ENCODE measurements around the gene LGMN.
"Not testable (repeated sequence)": the region's sequence is repeated elsewhere in the genome, so short reads cannot be mapped to it uniquely, and the experiment has no call there.

Gene LGMN

GRCh38 chr14:92692822-92693226 is 55.6 kb downstream of the LGMN start:
- peak; percentile 33 to 58 for DNase-seq

DNA sequence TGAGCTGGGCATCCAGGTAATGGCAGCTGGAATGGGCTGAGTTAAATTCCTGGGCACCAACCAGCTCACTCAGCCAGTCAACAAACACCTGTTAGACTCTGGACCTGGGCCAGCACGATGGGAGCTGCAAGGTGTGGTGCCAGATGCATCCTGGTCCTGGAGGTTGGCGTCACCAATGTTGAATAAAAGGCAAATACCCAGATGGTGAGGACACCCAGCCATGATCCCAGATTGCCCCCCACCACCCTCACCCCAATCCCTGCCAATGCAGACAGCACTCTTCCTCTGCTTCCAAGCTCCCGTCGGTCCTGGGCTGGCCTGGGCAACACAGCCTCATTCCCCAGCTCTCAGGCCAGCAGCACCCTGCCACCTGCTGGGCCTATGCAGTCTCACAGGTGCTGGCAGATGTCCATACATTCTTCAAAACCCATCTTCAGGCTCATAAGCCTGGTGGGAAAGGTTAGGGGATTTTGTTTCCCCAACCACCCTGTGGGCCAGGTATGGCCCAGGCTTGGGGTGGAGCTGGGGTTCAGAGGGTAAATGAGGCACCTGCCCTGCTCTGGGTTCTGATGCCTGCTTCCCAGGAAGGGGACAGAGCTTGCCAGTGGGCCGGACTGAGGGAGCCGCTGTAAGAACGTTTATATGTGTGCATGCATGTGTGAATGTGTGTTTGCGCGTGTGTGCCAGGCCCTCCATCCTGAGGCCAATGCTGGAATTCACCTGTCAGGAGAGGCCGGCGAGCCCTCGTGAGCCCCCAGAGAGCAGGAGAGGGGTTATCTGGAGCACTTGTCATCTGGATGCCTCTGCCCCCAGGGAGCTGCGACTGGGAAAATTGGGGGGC is 58.0 kb downstream of the LGMN start:
- no peak for DNase-seq

DNA sequence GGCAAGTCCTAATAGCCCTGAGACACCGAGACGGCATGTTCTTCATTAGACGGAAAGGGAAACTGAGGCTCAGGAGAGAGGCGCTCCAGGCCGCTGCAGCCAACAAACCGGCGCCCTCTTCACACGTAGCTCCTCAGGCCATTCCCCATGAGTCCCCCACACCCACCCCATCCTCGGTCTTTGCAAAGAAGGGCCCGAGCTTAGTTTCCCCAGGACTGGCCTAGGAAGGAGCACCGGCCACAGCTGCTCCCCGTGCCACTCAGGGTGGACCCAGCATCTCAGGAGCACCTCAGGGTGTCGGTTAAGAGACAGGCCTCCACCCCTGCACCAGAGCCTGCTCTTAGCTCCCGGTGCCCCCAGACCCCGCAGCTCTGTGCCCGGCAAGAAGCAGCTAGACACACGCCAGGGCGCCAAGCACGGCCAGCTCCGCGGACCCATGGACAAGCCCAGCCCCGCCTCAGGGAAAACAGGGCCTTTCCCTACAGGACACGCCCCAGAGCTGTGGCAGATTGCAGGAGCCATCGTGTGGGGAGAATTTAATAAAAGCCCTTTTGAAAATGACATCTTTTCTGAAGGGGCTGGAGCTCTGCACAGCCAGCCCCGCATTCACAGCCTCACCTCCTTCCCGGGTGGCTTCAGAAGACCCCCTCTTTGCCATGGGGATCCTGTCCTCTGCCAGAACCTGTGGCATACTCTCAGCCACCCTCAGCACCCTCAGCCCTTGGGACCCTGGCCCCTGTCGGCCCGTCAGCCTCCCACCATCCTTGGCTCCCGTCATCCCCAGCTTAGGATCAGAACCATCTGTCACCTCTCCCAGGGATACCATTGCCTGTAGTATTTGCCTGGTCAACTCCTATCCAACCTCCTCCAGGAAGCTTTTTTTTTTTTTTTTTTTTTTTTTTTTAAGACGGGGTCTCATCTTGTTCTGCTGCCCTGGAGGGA is 59.7 kb downstream of the LGMN start:
- DNase-seq = no peak

- peak; percentile 79 to 83 for DNase-seq
Measured at GRCh38 chr14:92687681-92688433, 60.6 kb downstream of the LGMN start.

DNA sequence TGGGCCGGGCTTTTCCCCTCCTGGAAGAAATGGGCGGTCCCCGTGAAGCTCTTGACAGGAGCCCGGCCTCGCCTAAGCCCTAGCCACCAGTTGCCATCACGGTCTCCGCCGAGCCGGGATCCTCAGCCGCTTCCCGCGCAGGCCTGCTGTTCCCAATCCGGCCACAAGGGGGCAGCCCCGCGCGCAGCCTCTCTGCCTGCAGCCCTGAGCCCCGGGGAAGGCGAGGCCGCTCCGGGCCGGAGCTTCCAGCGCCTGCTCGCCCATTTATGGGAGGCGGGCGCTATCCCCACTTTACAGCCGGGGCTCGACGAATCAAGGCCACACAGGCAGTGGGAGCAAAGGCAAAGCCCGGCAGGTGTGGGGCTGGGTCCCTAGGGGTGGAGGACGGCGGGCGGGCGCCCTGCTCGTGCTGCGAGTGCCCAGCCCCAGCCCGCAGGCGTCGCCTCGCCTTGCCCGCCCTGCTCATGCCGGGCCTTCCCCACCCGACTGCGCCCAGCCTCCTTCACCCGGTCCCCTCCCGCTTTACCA is 61.5 kb downstream of the LGMN start:
- DNase-seq = peak; percentile 80 to 87

DNA sequence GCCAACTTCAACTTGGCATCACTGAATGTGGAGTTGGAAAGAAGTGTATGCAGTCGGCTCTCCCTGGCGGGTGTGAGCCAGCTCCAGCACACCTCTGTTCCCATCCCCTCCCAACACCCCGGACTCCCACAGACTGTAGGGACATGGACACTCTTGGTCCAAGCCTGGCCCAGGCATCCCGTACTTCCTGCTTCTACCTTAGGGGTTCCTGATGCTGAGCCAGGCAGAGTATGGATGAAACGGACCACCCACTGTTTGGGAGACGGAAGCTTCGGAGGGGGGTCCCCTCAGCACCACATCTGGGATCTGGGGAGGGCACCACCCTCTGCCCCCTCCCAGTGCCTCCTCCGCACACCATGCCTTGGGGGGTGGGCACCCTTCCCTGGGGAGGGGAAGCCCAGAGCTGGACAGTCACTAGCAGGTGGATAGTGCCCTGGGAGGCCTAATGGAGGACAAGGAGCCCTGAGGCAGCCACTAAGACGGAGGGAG is 62.0 kb downstream of the LGMN start:
- no peak for DNase-seq

DNA sequence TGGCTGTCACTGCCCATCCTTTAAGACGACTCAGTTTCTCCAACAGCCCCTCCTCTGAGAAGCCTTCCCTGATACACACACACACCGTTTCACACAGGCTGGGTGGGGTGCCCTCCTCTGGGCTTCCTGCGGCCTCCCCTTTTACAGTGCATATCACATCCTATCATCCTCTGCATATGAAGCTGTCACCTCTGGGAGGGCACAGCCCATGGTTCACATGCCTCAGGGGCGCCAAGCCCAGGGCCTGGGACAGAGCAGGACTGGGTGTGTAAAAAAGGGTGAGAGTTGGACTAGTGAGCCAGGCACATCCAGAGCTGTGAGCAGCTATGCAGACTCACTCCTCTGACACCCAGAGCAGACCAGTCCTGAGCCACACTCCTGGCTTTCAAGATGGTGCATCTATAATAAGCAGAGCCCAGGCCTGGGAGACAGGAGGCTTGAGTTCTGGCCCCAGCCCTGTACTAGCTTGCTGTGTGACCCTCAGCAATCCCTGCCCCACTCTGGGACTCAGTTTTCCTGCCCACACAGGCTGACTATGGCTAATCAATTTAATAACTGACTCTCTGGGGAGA is 62.6 kb downstream of the LGMN start:
- peak in 1 of 2 experiments; percentile 15 for DNase-seq

DNA sequence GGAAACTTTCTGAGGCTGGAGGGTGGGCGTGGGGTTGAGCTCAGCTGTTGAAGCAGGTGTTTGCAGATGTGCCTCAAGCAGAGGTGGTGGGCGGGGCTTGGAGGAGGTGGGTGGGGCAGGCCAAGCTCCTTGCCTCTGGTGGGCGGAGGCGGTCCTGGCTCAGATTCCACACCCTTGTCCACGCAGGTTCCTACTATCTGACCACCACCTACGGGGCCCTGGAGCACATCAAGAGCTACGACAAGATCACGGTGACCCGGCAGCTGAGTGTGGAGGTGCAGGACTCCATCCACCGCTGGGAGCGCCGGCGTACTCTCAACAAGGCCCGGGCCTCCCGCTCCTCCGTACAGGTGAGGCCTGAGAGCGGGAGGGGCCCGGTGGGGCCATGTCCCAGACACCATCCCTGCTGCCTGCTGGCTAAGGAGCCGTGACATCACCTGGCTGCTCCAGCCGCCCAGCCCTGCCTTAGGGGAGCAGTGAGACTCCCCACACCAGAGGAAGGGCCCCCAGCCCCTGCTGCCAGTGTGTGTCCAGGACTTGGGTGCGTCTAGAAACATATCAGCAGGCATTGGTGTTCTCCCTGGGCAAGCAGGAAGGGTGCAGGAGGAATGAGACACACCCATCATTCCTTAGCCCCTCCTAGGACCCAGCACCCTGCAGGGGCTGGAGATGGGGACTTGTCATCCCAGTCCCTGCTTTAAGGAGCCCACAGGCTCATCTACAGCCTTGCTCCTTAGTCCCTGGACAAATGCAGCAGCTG is 63.4 kb downstream of the LGMN start:
- no peak for DNase-seq

GRCh38 chr14:92683041-92683440 is 65.4 kb downstream of the LGMN start:
- DNase-seq = no peak

GRCh38 chr14:92680781-92681650 is 67.4 kb downstream of the LGMN start:
- DNase-seq = peak in 1 of 2 experiments; percentile 66

DNA sequence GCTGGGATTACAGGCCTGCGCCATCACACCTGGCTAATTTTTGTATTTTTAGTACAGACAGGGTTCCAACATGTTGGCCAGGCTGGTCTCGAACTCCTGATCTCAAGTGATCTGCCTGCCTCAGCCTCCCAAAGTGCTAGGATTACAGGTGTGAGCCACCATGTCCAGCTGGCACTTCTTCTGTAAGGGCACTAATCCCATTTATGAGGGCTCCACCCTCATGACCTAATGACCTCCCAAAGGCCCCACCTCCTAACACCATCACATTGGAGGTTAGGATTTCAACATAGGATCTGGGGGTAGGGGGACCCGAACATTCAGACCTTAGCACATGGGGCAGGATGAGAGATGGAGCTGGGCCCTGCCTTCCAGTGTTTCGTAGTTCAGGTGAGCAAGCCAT is 68.1 kb downstream of the LGMN start:
- not testable (repeated sequence) for DNase-seq

DNA sequence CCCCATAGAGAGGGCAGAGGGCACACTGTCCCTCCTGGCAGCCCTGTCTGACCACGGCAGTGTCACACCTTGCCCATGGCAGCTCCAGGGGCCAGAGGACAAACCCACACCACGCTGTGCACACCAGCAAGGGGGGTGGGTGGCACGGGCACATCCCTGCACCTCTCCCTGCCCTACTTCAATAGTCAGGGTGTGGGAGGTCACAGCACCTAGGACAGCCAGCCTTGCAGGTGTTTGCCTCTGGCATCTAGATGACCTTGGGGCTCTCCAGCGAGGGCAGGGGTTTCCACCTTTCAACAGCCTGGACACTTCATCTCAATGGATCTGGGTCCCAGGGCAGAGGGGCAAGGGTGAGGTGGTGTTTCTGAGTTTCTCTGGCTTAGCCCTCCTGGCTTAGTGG is 69.2 kb downstream of the LGMN start:
- DNase-seq = no peak

- no peak for DNase-seq
Measured at GRCh38 chr14:92678766-92679165, 69.7 kb downstream of the LGMN start.

- no peak for DNase-seq
Measured at GRCh38 chr14:92677955-92678354, 70.5 kb downstream of the LGMN start.

GRCh38 chr14:92677087-92677668 is 71.2 kb downstream of the LGMN start:
- no peak for DNase-seq

- no peak for DNase-seq
Measured at GRCh38 chr14:92676403-92677086, 71.9 kb downstream of the LGMN start.

DNA sequence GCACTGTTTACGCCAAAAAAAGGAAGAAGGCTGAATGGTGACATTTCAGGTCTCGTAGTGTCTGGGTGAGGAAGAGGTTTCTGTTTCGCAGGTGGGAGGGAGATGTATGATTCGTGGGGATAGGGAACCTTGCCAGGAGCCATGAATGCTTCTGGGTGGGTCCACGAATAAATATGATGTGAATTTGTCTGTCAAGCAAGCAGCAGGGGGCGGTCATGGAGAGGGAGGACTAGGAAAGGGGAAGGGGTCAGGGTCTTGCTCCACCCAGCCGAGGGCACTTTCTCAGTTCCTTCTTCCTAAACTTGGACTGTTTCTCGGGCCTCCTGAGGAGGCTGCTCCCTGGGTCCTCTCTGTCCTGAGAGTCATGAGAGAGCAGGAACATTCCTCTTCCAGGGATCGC is 72.5 kb downstream of the LGMN start:
- no peak for DNase-seq

DNA sequence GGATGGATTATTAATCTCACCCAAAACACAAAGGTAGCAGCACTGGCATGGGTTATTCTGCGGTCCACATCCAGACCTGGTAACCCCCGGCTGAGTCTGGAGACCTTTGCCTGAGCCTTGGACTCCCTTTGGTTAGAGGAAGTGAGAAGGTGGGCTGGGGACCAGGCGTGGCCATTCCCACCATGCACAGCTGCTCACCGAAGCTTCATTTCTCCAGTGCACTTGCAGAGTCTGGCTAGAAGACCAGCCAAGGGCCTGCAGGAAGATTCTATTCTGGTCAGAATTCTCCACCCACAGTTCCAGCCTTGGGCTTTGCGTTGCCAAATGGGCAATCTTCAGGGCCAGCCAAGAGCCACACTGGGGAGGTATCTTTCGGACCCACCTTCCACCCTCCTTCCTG is 73.0 kb downstream of the LGMN start:
- no peak for DNase-seq

GRCh38 chr14:92673601-92674150 is 74.8 kb downstream of the LGMN start:
- no peak for DNase-seq

All from NCI-H187 (cell line).